Natural killer cell (primary cell): ENCODE data around the gene NNMT. TPM values are rescaled to one million over a fixed set of nuclear protein-coding genes. Genes with fewer than 3 reads are reported as not detected.

ENCODE experiments used
- ATAC-seq, 3 donors: fragments of 150-1000 bp in 2 of 3; fragments of 200-7000 bp in 1 of 3; cut with Tn5 transposase; 1 replicate in 1 of 3; 2 replicates in 2 of 3; pipeline ENCODE4 v1.10.0; 2021; ENCODE audit warnings: mild to moderate bottlenecking in 2 of 3, moderate library complexity in 2 of 3
- DNase-seq, 2 donors: peaks; one replicate each; pipeline versions ENCODE4 v3.0.0 to v3.0.0-alpha.2; 2013 to 2021; ENCODE audit warnings: mixed read lengths in 1 of 2
- H3K27ac ChIP-seq: one replicate; pipeline ENCODE4 v1.5.1; 2013; ENCODE audit warnings: mild to moderate bottlenecking, low read length
- H3K27me3 ChIP-seq: one replicate; pipeline ENCODE4 v1.6.1; 2013; ENCODE audit warnings: low read length; ENCODE audit not compliant: control insufficient read depth, insufficient read depth
- H3K36me3 ChIP-seq: one replicate; pipeline ENCODE4 v1.6.1; 2013; ENCODE audit warnings: low read length; ENCODE audit not compliant: control insufficient read depth, insufficient read depth
- H3K4me1 ChIP-seq: one replicate; pipeline ENCODE4 v1.6.1; 2013; ENCODE audit warnings: low read length; ENCODE audit not compliant: control insufficient read depth, insufficient read depth
- H3K4me3 ChIP-seq: one replicate; pipeline ENCODE4 v1.5.1; 2013; ENCODE audit warnings: low read length
- H3K9me3 ChIP-seq: one replicate; pipeline ENCODE4 v1.6.1; 2013; ENCODE audit warnings: low read length; ENCODE audit not compliant: control insufficient read depth, insufficient read depth
- H3K27ac Mint-ChIP-seq, 2 donors: one replicate each; pipeline ENCODE4 v1.8.0; 2022; ENCODE audit warnings: mild to moderate bottlenecking in 2 of 2, mixed read lengths in 2 of 2, moderate library complexity in 1 of 2
- H3K27me3 Mint-ChIP-seq, 2 donors: one replicate each; pipeline ENCODE4 v1.8.0; 2022; ENCODE audit warnings: low read depth in 2 of 2, mixed read lengths in 2 of 2
- H3K36me3 Mint-ChIP-seq: one replicate; pipeline ENCODE4 v1.8.0; 2022; ENCODE audit warnings: mixed read lengths
- H3K4me1 Mint-ChIP-seq, 2 donors: one replicate each; pipeline ENCODE4 v1.8.0; 2022; ENCODE audit warnings: mixed read lengths in 2 of 2
- H3K4me3 Mint-ChIP-seq: one replicate; pipeline ENCODE4 v1.8.0; 2022; ENCODE audit warnings: mild to moderate bottlenecking, moderate library complexity, mixed read lengths
- H3K9me3 Mint-ChIP-seq, 2 donors: one replicate each; pipeline ENCODE4 v1.8.0; 2022; ENCODE audit warnings: mixed read lengths in 2 of 2
- CTCF ChIP-seq: fragments of 200-600 bp; IDR thresholded peaks from one replicate; pipeline ENCODE4 v1.8.0; 2022; ENCODE audit warnings: antibody characterized with exemption
- WGBS: methylation state at CpG from one replicate; pipeline ENCODE4 v1.1.7; 2013; ENCODE audit warnings: missing lambda C conversion rate; ENCODE audit not compliant: insufficient coverage; 5-methylcytosine and 5-hydroxymethylcytosine counted together
- intact Hi-C: fragments of 100-400 bp; cut with micrococcal nuclease; formaldehyde crosslinking; loops from one replicate; pipeline ENCODE4 v1.14.2; 2022
- total RNA-seq, 4 donors: library from RNA; stranded (reverse); fragments of 120-200 nt in 1 of 4; gene quantifications; one replicate each; pipeline versions ENCODE4 v1.2.3 to v1.2.4, GENCODE V29; 2013 to 2022

NNMT gene
- total RNA-seq, 3 donors from 2014 or later (not counting 1 experiment from before 2014, with no cell fraction given), result 1.8 to 2.4 (median 2.0) TPM

DNA sequence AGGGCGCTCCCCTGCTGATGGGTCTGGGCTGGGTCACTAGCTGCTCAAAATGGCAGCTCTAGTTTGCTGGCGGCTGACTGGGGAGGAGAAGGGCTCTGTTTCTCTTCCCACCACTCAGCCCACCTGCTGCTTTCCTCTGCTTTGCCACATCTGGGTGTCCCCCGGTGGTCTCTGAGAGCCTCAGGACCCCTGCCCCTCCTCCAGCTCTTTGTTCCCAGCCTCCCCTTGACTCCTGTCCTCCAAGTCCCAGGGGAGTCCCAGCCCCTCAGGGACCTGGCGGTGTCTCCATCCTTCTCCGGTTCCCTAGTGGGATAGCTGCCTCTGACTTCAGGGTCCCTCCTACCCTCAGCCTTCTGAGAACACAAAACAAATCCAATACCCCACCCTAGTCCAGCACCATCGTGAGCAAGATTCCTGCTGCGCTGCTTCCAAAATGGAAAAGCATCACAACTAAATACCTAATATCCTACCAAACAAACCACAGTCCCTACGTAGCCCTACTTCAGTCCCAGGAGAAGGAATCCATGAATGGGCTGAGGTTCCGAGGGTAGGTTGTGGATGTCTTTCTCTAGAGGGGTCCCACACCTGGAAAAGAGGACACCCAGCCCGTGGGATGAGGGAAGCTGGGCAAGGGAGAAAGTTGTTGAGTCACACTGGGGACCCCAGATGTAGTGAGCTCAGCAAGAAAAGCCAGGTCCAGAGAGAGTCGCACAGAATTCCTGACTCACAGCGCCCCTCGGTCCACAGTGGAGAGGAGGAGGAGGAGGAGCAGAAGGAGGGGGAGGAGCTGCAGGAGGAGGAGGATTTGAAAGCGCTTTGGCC is 45.0 kb upstream of the NNMT start:
- intact Hi-C loops, result no loop called here
- Histone ChIP-seq H3K4me3 (no peak overlapping the region), H3K36me3 (peaks cover 37% of the 10 kb centered on the region), H3K4me1 (peaks cover 11% of the 10 kb centered on the region), H3K9me3 (no peaks in the 10 kb centered on the region), H3K27me3 (no peaks in the 10 kb centered on the region), H3K27ac (no peak overlapping the region)
- H3K4me1 Mint-ChIP-seq, result peaks cover 29 to 36% of the 10 kb centered on the region in 2 donors
- no peak for ATAC-seq
- peaks cover 7% of the 10 kb centered on the region for H3K36me3 Mint-ChIP-seq
- H3K27ac Mint-ChIP-seq, result peak overlapping the region; percentile 62 to 71
- no peak overlapping the region for H3K4me3 Mint-ChIP-seq
- DNase-seq, result no peak
- WGBS, result 94% methylated on average over 13 of the region's 14 CpGs
- H3K27me3 Mint-ChIP-seq, result no peaks in the 10 kb centered on the region
- H3K9me3 Mint-ChIP-seq, result no peaks in the 10 kb centered on the region
- no peak for TF ChIP-seq CTCF

GRCh38 chr11:114251815-114252337 is 44.3 kb upstream of the NNMT start:
- Histone ChIP-seq H3K4me1 (peaks cover 7% of the 10 kb centered on the region), H3K27ac (no peak overlapping the region), H3K36me3 (peaks cover 37% of the 10 kb centered on the region), H3K27me3 (no peaks in the 10 kb centered on the region), H3K4me3 (no peak overlapping the region), H3K9me3 (no peaks in the 10 kb centered on the region)
- TF ChIP-seq CTCF, result no peak
- no peaks in the 10 kb centered on the region for H3K27me3 Mint-ChIP-seq
- H3K27ac Mint-ChIP-seq, result peak overlapping the region; percentile 62 to 71
- H3K36me3 Mint-ChIP-seq, result peaks cover 7% of the 10 kb centered on the region
- no peak for DNase-seq
- H3K9me3 Mint-ChIP-seq, result no peaks in the 10 kb centered on the region
- no peak for ATAC-seq
- H3K4me3 Mint-ChIP-seq, result no peak overlapping the region
- intact Hi-C loops, result no loop called here
- WGBS, result 87% methylated on average over 9 of the region's 9 CpGs
- peaks cover 22 to 29% of the 10 kb centered on the region in 2 donors for H3K4me1 Mint-ChIP-seq

GRCh38 chr11:114252767-114253166 is 43.4 kb upstream of the NNMT start:
- Mint-ChIP-seq H3K4me1 (peaks cover 13 to 28% of the 10 kb centered on the region in 2 donors), H3K27ac (peak overlapping the region; percentile 34 to 57), H3K27me3 (no peaks in the 10 kb centered on the region), H3K9me3 (no peaks in the 10 kb centered on the region), H3K4me3 (no peak overlapping the region), H3K36me3 (peaks cover 1% of the 10 kb centered on the region)
- no peak for TF ChIP-seq CTCF
- peaks cover 31% of the 10 kb centered on the region for H3K36me3 ChIP-seq
- H3K9me3 ChIP-seq, result no peaks in the 10 kb centered on the region
- DNase-seq, result no peak
- no peaks in the 10 kb centered on the region for H3K4me1 ChIP-seq
- H3K4me3 ChIP-seq, result no peak overlapping the region
- 90% methylated on average over 4 of the region's 9 CpGs for WGBS
- no peaks in the 10 kb centered on the region for H3K27me3 ChIP-seq
- ATAC-seq, result no peak
- H3K27ac ChIP-seq, result no peak overlapping the region
- intact Hi-C loops, result no loop called here
